HepG2 (cell line): ENCODE data around the gene SMC1A. TPM values are rescaled to one million over a fixed set of nuclear protein-coding genes. Genes with fewer than 3 reads are reported as not detected.

Experiments used
- ATAC-seq: fragments of 200-7000 bp; cut with Tn5 transposase; 3 replicates; pipeline ENCODE4 v1.9.1; 2020; ENCODE audit warnings: mild to moderate bottlenecking, moderate library complexity
- BruUV-seq: library from RNA; stranded (reverse); fragments of 400-500 nt; replicated peaks from 2 replicates; lab custom pipeline; 2021; lab: Mats Ljungman, UMichigan
- CTCF ChIA-PET: fragments of 300-600 bp; formaldehyde crosslinking; extraction: SDS; loops from one replicate; lab custom pipeline; 2021; ENCODE audit warnings: low total read pairs, inconsistent platforms, low intra/inter-chr PET ratio; lab: Yijun Ruan, JAX
- POLR2A ChIA-PET: fragments of 350-600 bp; sonication (Branson Sonifier 250); formaldehyde crosslinking; loops from one replicate; lab custom pipeline; 2020; ENCODE audit warnings: antibody characterized with exemption, inconsistent platforms; lab: Yijun Ruan, JAX
- DNase-seq: peaks from one replicate; pipeline ENCODE4 v3.0.0-alpha.2; 2015; ENCODE audit warnings: low spot score
- FAIRE-seq: peaks from 3 replicates; lab custom pipeline; 2011; peaks lifted over from hg19 to GRCh38; lab: Jason Lieb, UNC
- H2AFZ ChIP-seq: one replicate; pipeline ENCODE4 v1.6.1; 2011; ENCODE audit warnings: low read length, inconsistent platforms
- H3K27ac ChIP-seq: fragments of 300-600 bp; 3 replicates; pipeline ENCODE4 v1.8.0; 2011; ENCODE audit warnings: mixed run types, mild to moderate bottlenecking, mixed read lengths, low read length, inconsistent platforms; ENCODE audit not compliant: insufficient read depth; ENCODE audit errors: extremely low read length
- H3K27me3 ChIP-seq, 2 experiments: fragments of 200-600 bp in 1 of 2; 2 replicates in 1 of 2; 3 replicates in 1 of 2; pipeline versions ENCODE4 v1.6.0 to v1.8.0; 2011; ENCODE audit warnings: low read length in 2 of 2, mild to moderate bottlenecking in 2 of 2, moderate library complexity in 2 of 2, inconsistent platforms in 1 of 2; ENCODE audit not compliant: insufficient read depth in 2 of 2, control insufficient read depth in 1 of 2
- H3K36me3 ChIP-seq, 2 experiments: fragments of 200-600 bp in 1 of 2; replicated peaks in 1 of 2; 2 replicates in 1 of 2; 3 replicates in 1 of 2; pipeline versions ENCODE4 v1.5.1 to v1.8.0; 2011; ENCODE audit warnings: low read length in 2 of 2, inconsistent platforms in 1 of 2; ENCODE audit not compliant: insufficient read depth in 2 of 2, control insufficient read depth in 1 of 2
- H3K4me1 ChIP-seq: 2 replicates; pipeline ENCODE4 v1.5.1; 2012; ENCODE audit warnings: low read length, inconsistent platforms; ENCODE audit not compliant: insufficient read depth
- H3K4me2 ChIP-seq: 2 replicates; pipeline ENCODE4 v1.6.0; 2011; ENCODE audit warnings: low read depth, low read length, inconsistent platforms
- H3K4me3 ChIP-seq, 3 experiments: fragments of 200-600 bp in 1 of 3; sonication (generic), shearing (Covaris generic) in 1 of 3; replicated peaks in 1 of 3; 2 replicates each; pipeline ENCODE4 v1.5.1; 2011 to 2016; ENCODE audit warnings: low read length in 3 of 3, inconsistent platforms in 2 of 3, low read depth in 2 of 3, mild to moderate bottlenecking in 2 of 3, control low read depth in 1 of 3, mixed read lengths in 1 of 3; ENCODE audit not compliant: insufficient read depth in 1 of 3
- H3K79me2 ChIP-seq: one replicate; pipeline ENCODE4 v1.6.1; 2011; ENCODE audit warnings: low read length, inconsistent platforms; ENCODE audit not compliant: insufficient read depth
- H3K9ac ChIP-seq: 2 replicates; pipeline ENCODE4 v1.6.0; 2011; ENCODE audit warnings: mild to moderate bottlenecking, low read depth, low read length, inconsistent platforms; ENCODE audit not compliant: insufficient read depth
- H3K9me3 ChIP-seq: 2 replicates; pipeline ENCODE4 v1.5.1; 2012; ENCODE audit warnings: mild to moderate bottlenecking, low read length
- H4K20me1 ChIP-seq: 2 replicates; pipeline ENCODE4 v1.6.0; 2011; ENCODE audit warnings: inconsistent platforms, mild to moderate bottlenecking, low read length, moderate library complexity; ENCODE audit not compliant: insufficient read depth
- CEBPB ChIP-seq: IDR thresholded peaks from 2 replicates; pipeline ENCODE4 v1.6.1; 2011; ENCODE audit warnings: low read depth, low read length, improper control_type of control experiment, borderline replicate concordance
- FOXK1 ChIP-seq: sonication (generic); formaldehyde crosslinking; IDR thresholded peaks from 2 replicates; pipeline ENCODE4 v1.4.0; 2020; ENCODE audit warnings: low read depth, missing genetic modification reagents, borderline replicate concordance
- HCFC1 ChIP-seq: fragments of 150-350 bp; IDR thresholded peaks from 2 replicates; pipeline ENCODE4 v1.6.1; 2014; ENCODE audit warnings: low read depth, low read length
- HNRNPL ChIP-seq: fragments of 200-400 bp; formaldehyde crosslinking; IDR thresholded peaks from 2 replicates; pipeline ENCODE4 v1.6.1; 2017; ENCODE audit warnings: mild to moderate bottlenecking, low read depth, low read length
- KAT2B ChIP-seq: fragments of 150-350 bp; IDR thresholded peaks from 2 replicates; pipeline ENCODE4 v1.6.1; 2014; ENCODE audit warnings: low read depth, low read length, borderline replicate concordance
- KLF11 ChIP-seq: IDR thresholded peaks from 2 replicates; pipeline ENCODE4 v1.6.1; 2016; ENCODE audit warnings: missing compliant biosample characterization
- MYC ChIP-seq: sonication (generic); formaldehyde crosslinking; IDR thresholded peaks from 2 replicates; pipeline ENCODE4 v1.9.0; 2021; ENCODE audit warnings: missing genetic modification reagents, borderline replicate concordance
- SAP130 ChIP-seq: IDR thresholded peaks from 2 replicates; pipeline ENCODE4 v1.6.1; 2016; ENCODE audit warnings: low read depth
- SP1 ChIP-seq, 2 experiments: fragments of 450-650 bp in 1 of 2; sonication (generic) in 1 of 2; formaldehyde crosslinking in 1 of 2; IDR thresholded peaks; 2 replicates each; pipeline versions ENCODE4 v1.4.0 to v1.6.1; 2016 to 2020; ENCODE audit warnings: missing genetic modification reagents in 1 of 2
- STAT5B ChIP-seq: sonication (generic); formaldehyde crosslinking; IDR thresholded peaks from 2 replicates; pipeline ENCODE4 v1.4.0; 2020; ENCODE audit warnings: missing genetic modification reagents
- ZNF17 ChIP-seq: sonication (generic); formaldehyde crosslinking; IDR thresholded peaks from 2 replicates; pipeline ENCODE4 v1.5.0; 2020; ENCODE audit warnings: mild to moderate bottlenecking, missing genetic modification reagents
- WGBS: methylation state at CpG from one replicate; pipeline ENCODE4 v1.1.6; 2017; ENCODE audit warnings: low lambda C conversion rate; 5-methylcytosine and 5-hydroxymethylcytosine counted together
- in situ Hi-C: cut with HindIII; loops from 2 replicates; pipeline ENCODE4 v1.10.0; 2017; ENCODE audit warnings: low pct_unique_long_range_greater_than_20kb; ENCODE audit not compliant: extremely low pct_ligation_motif_present
- intact Hi-C: fragments of 100-400 bp; cut with micrococcal nuclease; formaldehyde crosslinking; loops from one replicate; pipeline ENCODE4 v1.10.0; 2022; ENCODE audit not compliant: unreplicated experiment
- polyA plus RNA-seq, 8 experiments: library from polyadenylated mRNA; depleted of rRNA in 3 of 8; stranded (reverse) in 7 of 8; unstranded in 1 of 8; fragments of >200 nt; fragmentation: Illumina TruSeq in 4 of 8; extraction: Trizol in 4 of 8; gene quantifications; 2 replicates each; pipeline versions ENCODE4 v1.2.1 to v1.2.3, GENCODE V29; 2011 to 2016; ENCODE audit warnings: low read depth in 4 of 8, missing spikeins in 1 of 8, mixed read lengths in 1 of 8; ENCODE audit not compliant: insufficient read depth in 1 of 8
- total RNA-seq, 5 experiments: library from RNA; depleted of rRNA; stranded (reverse); fragments of >200 nt; fragmentation: Illumina TruSeq; extraction: Trizol; gene quantifications; 2 replicates each; pipeline ENCODE4 v1.2.3, GENCODE V29; 2016; ENCODE audit warnings: low read depth in 1 of 5
- TF ChIP-seq, protein P1 (sequence below): sonication (generic); formaldehyde crosslinking; IDR thresholded peaks from 2 replicates; pipeline ENCODE4 v1.8.1; 2022; ENCODE audit warnings: mild to moderate bottlenecking, missing genetic modification reagents
- TF ChIP-seq, protein P2 (sequence below): sonication (generic); formaldehyde crosslinking; IDR thresholded peaks from 2 replicates; pipeline ENCODE4 v1.8.1; 2023; ENCODE audit warnings: mild to moderate bottlenecking, moderate library complexity, missing genetic modification reagents
- TF ChIP-seq, protein P3 (sequence below): sonication (generic); formaldehyde crosslinking; IDR thresholded peaks from 2 replicates; pipeline ENCODE4 v1.4.0; 2020; ENCODE audit warnings: missing genetic modification reagents
- TF ChIP-seq, protein P4 (sequence below): sonication (generic); formaldehyde crosslinking; IDR thresholded peaks from 2 replicates; pipeline ENCODE4 v1.5.0; 2020; ENCODE audit warnings: mild to moderate bottlenecking, missing genetic modification reagents, borderline replicate concordance

Gene SMC1A
- total and polyA plus RNA-seq, 2 of the 13 experiments (the other 11 are each of a cell fraction or from before 2014, with no cell fraction given): 9.4 to 46.6 TPM

DNA sequence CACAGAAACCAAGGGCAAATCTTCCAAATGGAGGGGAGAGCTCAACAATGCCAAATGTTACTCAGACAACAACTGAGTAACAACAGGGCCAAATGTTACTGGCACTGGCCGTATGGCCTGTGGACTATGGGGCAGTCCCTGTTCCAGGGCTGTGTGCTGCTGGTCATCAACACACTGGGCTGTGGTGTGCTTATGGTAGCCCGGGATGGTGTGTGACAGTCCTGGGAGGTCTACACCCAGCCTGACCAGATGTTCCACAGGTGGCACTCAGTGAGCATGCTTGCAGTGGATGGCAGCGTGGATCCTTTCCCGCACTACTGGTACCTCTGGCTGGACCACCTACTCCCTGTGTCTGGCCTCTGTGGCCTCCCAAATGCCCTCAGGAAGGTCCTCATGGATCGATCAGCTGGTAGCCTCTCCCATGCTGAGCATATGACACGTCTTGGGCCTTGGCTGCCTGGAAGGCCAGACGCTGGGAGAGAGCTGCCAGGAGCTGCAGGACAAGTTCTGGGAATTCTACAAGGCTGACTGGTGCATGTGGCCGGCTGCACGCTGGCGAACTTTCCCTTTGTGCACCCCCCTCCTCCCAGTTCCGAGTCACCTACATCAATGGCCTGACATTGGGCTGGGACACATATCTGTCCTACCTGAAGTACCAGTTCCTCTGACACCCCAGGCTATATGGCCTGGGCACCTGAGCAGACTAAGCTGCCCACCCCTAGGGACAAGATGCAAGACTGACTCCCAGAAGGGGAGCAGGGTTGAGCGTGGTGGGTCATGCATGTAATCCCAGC is 81.4 kb downstream of the SMC1A start (continued):
- TF ChIP-seq, protein P1, sequence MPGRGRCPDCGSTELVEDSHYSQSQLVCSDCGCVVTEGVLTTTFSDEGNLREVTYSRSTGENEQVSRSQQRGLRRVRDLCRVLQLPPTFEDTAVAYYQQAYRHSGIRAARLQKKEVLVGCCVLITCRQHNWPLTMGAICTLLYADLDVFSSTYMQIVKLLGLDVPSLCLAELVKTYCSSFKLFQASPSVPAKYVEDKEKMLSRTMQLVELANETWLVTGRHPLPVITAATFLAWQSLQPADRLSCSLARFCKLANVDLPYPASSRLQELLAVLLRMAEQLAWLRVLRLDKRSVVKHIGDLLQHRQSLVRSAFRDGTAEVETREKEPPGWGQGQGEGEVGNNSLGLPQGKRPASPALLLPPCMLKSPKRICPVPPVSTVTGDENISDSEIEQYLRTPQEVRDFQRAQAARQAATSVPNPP (CRISPR knock-in tag): no peak
- TF ChIP-seq ZNF17 (CRISPR knock-in tag) (no peak), STAT5B (CRISPR knock-in tag) (no peak), HCFC1 (no peak)
- TF ChIP-seq, all 625 proteins: peak for 0

DNA sequence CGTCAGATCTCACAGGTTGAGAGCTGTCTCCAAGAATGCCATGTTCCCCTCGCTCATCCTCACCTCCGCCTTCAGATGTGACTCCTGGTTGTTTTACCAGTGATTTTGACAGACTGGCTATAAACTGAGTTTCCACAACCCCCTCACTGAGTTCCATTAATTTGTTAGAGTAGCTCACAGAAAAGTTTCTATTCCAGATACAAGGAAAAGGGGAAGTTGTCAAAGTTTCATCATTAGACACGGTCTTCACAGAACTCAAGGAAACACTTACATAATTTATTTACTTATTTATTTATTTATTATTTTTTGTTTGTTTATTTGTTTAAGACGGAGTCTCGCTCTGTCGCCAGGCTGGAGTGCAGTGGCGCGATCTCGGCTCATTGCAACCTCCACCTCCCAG is 85.4 kb downstream of the SMC1A start:
- Histone ChIP-seq H3K9ac (no peak overlapping the region), H3K27me3 (0 out of 5 replicates have a peak, but pooled peaks cover 0 to 6% of the 10 kb centered on the region in 2 experiments), H3K9me3 (no peaks in the 10 kb centered on the region), H2AFZ (no peak overlapping the region), H3K36me3 (no peaks in the 10 kb centered on the region), H3K79me2 (no peaks in the 10 kb centered on the region), H3K4me1 (no peaks in the 10 kb centered on the region), H3K27ac (no peak overlapping the region), H4K20me1 (no peaks in the 10 kb centered on the region), H3K4me3 (no peak overlapping the region), H3K4me2 (no peak overlapping the region)
- FAIRE-seq: no peak
- no peak for TF ChIP-seq HNRNPL
- no peak for TF ChIP-seq SAP130 (CRISPR knock-in tag)
- TF ChIP-seq CEBPB: no peak
- TF ChIP-seq FOXK1 (CRISPR knock-in tag): no peak
- TF ChIP-seq, protein P2, sequence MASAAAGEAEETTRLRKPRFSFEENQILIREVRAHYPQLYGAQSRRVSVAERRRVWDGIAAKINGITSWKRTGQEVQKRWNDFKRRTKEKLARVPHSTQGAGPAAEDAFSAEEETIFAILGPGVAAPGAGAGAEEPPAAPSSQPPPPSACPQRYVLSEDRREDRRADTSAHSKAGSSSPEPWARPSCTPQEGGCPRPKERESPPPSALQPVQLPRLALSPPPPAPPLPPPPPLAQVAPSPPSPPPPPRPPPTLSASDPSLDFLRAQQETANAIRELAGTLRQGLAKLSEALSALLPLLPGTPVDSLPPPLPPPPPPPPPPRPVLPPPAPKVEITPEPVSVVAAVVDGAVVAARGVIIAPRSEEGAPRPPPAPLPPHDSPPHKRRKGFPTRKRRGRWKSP (CRISPR knock-in tag): no peak
- TF ChIP-seq, protein P3, sequence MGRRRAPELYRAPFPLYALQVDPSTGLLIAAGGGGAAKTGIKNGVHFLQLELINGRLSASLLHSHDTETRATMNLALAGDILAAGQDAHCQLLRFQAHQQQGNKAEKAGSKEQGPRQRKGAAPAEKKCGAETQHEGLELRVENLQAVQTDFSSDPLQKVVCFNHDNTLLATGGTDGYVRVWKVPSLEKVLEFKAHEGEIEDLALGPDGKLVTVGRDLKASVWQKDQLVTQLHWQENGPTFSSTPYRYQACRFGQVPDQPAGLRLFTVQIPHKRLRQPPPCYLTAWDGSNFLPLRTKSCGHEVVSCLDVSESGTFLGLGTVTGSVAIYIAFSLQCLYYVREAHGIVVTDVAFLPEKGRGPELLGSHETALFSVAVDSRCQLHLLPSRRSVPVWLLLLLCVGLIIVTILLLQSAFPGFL (CRISPR knock-in tag): no peak
- TF ChIP-seq ZNF17 (CRISPR knock-in tag): no peak
- no peak for TF ChIP-seq KLF11 (CRISPR knock-in tag)
- TF ChIP-seq SP1 (IDR thresholded peaks at IDR 0.05): no peak
- no peak for TF ChIP-seq SP1 (CRISPR knock-in tag; IDR thresholded peaks at IDR 0.05)
- no peak for TF ChIP-seq KAT2B
- TF ChIP-seq MYC (CRISPR knock-in tag): no peak
- TF ChIP-seq, protein P4, sequence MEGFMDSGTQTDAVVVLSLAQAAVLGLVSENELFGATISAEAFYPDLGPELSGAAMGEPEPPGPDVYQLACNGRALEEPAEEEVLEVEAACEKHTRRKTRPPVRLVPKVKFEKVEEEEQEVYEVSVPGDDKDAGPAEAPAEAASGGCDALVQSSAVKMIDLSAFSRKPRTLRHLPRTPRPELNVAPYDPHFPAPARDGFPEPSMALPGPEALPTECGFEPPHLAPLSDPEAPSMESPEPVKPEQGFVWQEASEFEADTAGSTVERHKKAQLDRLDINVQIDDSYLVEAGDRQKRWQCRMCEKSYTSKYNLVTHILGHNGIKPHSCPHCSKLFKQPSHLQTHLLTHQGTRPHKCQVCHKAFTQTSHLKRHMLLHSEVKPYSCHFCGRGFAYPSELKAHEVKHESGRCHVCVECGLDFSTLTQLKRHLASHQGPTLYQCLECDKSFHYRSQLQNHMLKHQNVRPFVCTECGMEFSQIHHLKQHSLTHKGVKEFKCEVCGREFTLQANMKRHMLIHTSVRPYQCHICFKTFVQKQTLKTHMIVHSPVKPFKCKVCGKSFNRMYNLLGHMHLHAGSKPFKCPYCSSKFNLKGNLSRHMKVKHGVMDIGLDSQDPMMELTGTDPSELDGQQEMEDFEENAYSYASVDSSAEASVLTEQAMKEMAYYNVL (CRISPR knock-in tag): no peak
- BruUV-seq: no TSS peak
- DNase-seq: no peak
- in situ Hi-C loops (no loop called here), intact Hi-C loops (no loop called here)
- WGBS: 53% methylated on average over 9 of the region's 10 CpGs
- CTCF ChIA-PET: no interaction called here
- POLR2A ChIA-PET: no interaction called here
- no peak for ATAC-seq
